WTC11 (cell line): ENCODE data around the gene CCDC51. TPM values are rescaled to one million over a fixed set of nuclear protein-coding genes. Genes with fewer than 3 reads are reported as not detected.

Experiments used
- ATAC-seq: fragments of 200-7000 bp; cut with Tn5 transposase; 2 replicates; pipeline ENCODE4 v1.10.0; 2021; ENCODE audit warnings: mild to moderate bottlenecking, moderate library complexity
- CTCF ChIA-PET: fragments of 300-600 bp; sonication (Branson Sonifier 250); formaldehyde crosslinking; loops from one replicate; lab custom pipeline; 2021; ENCODE audit warnings: antibody characterized with exemption; lab: Charles Lee
- POLR2A ChIA-PET: fragments of 350-600 bp; sonication (Branson Sonifier 250); formaldehyde crosslinking; loops from one replicate; lab custom pipeline; 2021; ENCODE audit warnings: antibody characterized with exemption; lab: Charles Lee
- DNase-seq: peaks from one replicate; pipeline ENCODE4 v3.0.0; 2021; ENCODE audit warnings: low spot score
- H3K27ac Mint-ChIP-seq: 2 replicates; pipeline ENCODE4 v1.8.0; 2021; ENCODE audit warnings: mixed read lengths
- H3K27me3 Mint-ChIP-seq: 2 replicates; pipeline ENCODE4 v1.8.0; 2021; ENCODE audit warnings: low read depth, mild to moderate bottlenecking, moderate library complexity, mixed read lengths
- H3K36me3 Mint-ChIP-seq: 2 replicates; pipeline ENCODE4 v1.8.0; 2021; ENCODE audit warnings: mixed read lengths
- H3K4me1 Mint-ChIP-seq: 2 replicates; pipeline ENCODE4 v1.8.0; 2022; ENCODE audit warnings: mixed read lengths
- H3K4me3 Mint-ChIP-seq: 2 replicates; pipeline ENCODE4 v1.8.0; 2021; ENCODE audit warnings: mild to moderate bottlenecking, moderate library complexity, mixed read lengths
- H3K9me3 Mint-ChIP-seq: 2 replicates; pipeline ENCODE4 v1.8.0; 2021; ENCODE audit warnings: mixed read lengths
- AR ChIP-seq: fragments of 250-450 bp; sonication (Bioruptor Pico); IDR thresholded peaks from 2 replicates; pipeline ENCODE4 v1.9.0; 2021; ENCODE audit warnings: mild to moderate bottlenecking
- ARID4B ChIP-seq: sonication (generic); formaldehyde crosslinking; IDR thresholded peaks from 2 replicates; pipeline ENCODE4 v1.8.0; 2023; ENCODE audit warnings: missing genetic modification reagents, mild to moderate bottlenecking, borderline replicate concordance
- ATF3 ChIP-seq: sonication (generic); formaldehyde crosslinking; conservative IDR thresholded peaks from 2 replicates; pipeline ENCODE4 v1.8.1; 2022; ENCODE audit warnings: mild to moderate bottlenecking, missing genetic modification reagents
- ATF6 ChIP-seq: sonication (generic); formaldehyde crosslinking; IDR thresholded peaks from 2 replicates; pipeline ENCODE4 v1.8.1; 2023; ENCODE audit warnings: mild to moderate bottlenecking, missing genetic modification reagents
- CREB1 ChIP-seq: sonication (generic); formaldehyde crosslinking; IDR thresholded peaks from 2 replicates; pipeline ENCODE4 v1.8.0; 2023; ENCODE audit warnings: mild to moderate bottlenecking, missing genetic modification reagents
- CREM ChIP-seq: sonication (generic); formaldehyde crosslinking; IDR thresholded peaks from 2 replicates; pipeline ENCODE4 v1.8.1; 2022; ENCODE audit warnings: mild to moderate bottlenecking, missing genetic modification reagents, moderate library complexity
- E2F4 ChIP-seq: sonication (generic); formaldehyde crosslinking; IDR thresholded peaks from 2 replicates; pipeline ENCODE4 v1.8.1; 2022; ENCODE audit warnings: low read depth, mild to moderate bottlenecking, moderate library complexity, missing genetic modification reagents, borderline replicate concordance
- MLX ChIP-seq: sonication (generic); formaldehyde crosslinking; IDR thresholded peaks from 2 replicates; pipeline ENCODE4 v1.8.1; 2023; ENCODE audit warnings: mild to moderate bottlenecking, missing genetic modification reagents, moderate library complexity
- MYBL2 ChIP-seq: sonication (generic); formaldehyde crosslinking; IDR thresholded peaks from 2 replicates; pipeline ENCODE4 v1.8.1; 2023; ENCODE audit warnings: mild to moderate bottlenecking, moderate library complexity, missing genetic modification reagents
- NFATC4 ChIP-seq: fragments of 250-450 bp; sonication (Bioruptor Pico); IDR thresholded peaks from 2 replicates; pipeline ENCODE4 v1.9.0; 2021; ENCODE audit warnings: mild to moderate bottlenecking
- NR3C1 ChIP-seq: sonication (generic); formaldehyde crosslinking; conservative IDR thresholded peaks from 2 replicates; pipeline ENCODE4 v1.8.1; 2023; ENCODE audit warnings: low read depth, mild to moderate bottlenecking, missing genetic modification reagents
- ZNF416 ChIP-seq: fragments of 250-450 bp; sonication (Bioruptor Pico); IDR thresholded peaks from 2 replicates; pipeline ENCODE4 v1.9.0; 2021; ENCODE audit warnings: mild to moderate bottlenecking, inconsistent platforms
- ZNF425 ChIP-seq: fragments of 250-450 bp; sonication (Bioruptor Pico); conservative IDR thresholded peaks from 2 replicates; pipeline ENCODE4 v1.9.0; 2021; ENCODE audit warnings: mild to moderate bottlenecking
- total RNA-seq: library from RNA; stranded (reverse); gene quantifications from 3 replicates; pipeline ENCODE4 v1.2.3, GENCODE V29; 2021

Gene CCDC51
- total RNA-seq, 1 experiment from 2014 or later: 25.1 TPM

GRCh38 chr3:48404440-48405342, 35.2 kb downstream of the CCDC51 start (continued):
- TF ChIP-seq CREB1: no peak
- TF ChIP-seq E2F4 (CRISPR knock-in tag): no peak
- no peak for TF ChIP-seq MYBL2 (CRISPR knock-in tag)

GRCh38 chr3:48403533-48404439, 36.1 kb downstream of the CCDC51 start:
- Mint-ChIP-seq H3K27ac (peak overlapping the region; percentile 19; the same call in 1 of the 2 replicates), H3K27me3 (no peaks in the 10 kb centered on the region; the same call in 1 of the 2 replicates), H3K36me3 (peaks cover 57% of the 10 kb centered on the region), H3K9me3 (0 out of 2 replicates have a peak, but pooled peaks cover 3% of the 10 kb centered on the region), H3K4me1 (peaks cover 7% of the 10 kb centered on the region), H3K4me3 (no peak overlapping the region)
- TF ChIP-seq ZNF416 (CRISPR knock-in tag): no peak
- TF ChIP-seq ZNF425 (CRISPR knock-in tag): no peak
- TF ChIP-seq MYBL2 (CRISPR knock-in tag): no peak
- no peak for TF ChIP-seq CREM (CRISPR knock-in tag)
- TF ChIP-seq NFATC4 (CRISPR knock-in tag): no peak
- CTCF ChIA-PET: interaction anchor here (7.8 kb wide), 1 partner anchor 33 kb away, joined by 378 read pairs; no protein-coding TSS in a partner anchor
- DNase-seq: no peak
- ATAC-seq: no peak
- POLR2A ChIA-PET: no interaction called here

- peak overlapping the region; percentile 19; the same call in 1 of the 2 replicates for H3K27ac Mint-ChIP-seq
- ChIA-PET POLR2A (no interaction called here), CTCF (interaction anchor here (5.2 to 7.8 kb wide), 2 partner anchors 28 to 34 kb away, joined by 142 to 378 read pairs; partner anchors contain the start of gene PLXNB1)
- peaks cover 11% of the 10 kb centered on the region for H3K4me1 Mint-ChIP-seq
- H3K36me3 Mint-ChIP-seq: peaks cover 51% of the 10 kb centered on the region
- no peak for DNase-seq
- no peak overlapping the region for H3K4me3 Mint-ChIP-seq
- ATAC-seq: no peak
- 0 out of 2 replicates have a peak, but pooled peaks cover 3% of the 10 kb centered on the region for H3K9me3 Mint-ChIP-seq
- H3K27me3 Mint-ChIP-seq: no peaks in the 10 kb centered on the region; the same call in 1 of the 2 replicates
- TF ChIP-seq ARID4B (CRISPR knock-in tag) (no peak), MLX (CRISPR knock-in tag) (no peak), ATF3 (CRISPR knock-in tag) (no peak), ATF6 (CRISPR knock-in tag) (no peak), NR3C1 (no peak), AR (CRISPR knock-in tag) (no peak)
Observed at GRCh38 chr3:48402907-48403306, 37.0 kb downstream of the CCDC51 start.
